8988T (cell line): ENCODE data around the gene IRF2BPL.
"Not testable (repeated sequence)": the region's sequence is repeated elsewhere in the genome, so short reads cannot be mapped to it uniquely, and the experiment has no call there.

ENCODE experiments used
- DNase-seq: peaks from one replicate; pipeline ENCODE4 v3.0.0; 2011

The IRF2BPL gene

DNA sequence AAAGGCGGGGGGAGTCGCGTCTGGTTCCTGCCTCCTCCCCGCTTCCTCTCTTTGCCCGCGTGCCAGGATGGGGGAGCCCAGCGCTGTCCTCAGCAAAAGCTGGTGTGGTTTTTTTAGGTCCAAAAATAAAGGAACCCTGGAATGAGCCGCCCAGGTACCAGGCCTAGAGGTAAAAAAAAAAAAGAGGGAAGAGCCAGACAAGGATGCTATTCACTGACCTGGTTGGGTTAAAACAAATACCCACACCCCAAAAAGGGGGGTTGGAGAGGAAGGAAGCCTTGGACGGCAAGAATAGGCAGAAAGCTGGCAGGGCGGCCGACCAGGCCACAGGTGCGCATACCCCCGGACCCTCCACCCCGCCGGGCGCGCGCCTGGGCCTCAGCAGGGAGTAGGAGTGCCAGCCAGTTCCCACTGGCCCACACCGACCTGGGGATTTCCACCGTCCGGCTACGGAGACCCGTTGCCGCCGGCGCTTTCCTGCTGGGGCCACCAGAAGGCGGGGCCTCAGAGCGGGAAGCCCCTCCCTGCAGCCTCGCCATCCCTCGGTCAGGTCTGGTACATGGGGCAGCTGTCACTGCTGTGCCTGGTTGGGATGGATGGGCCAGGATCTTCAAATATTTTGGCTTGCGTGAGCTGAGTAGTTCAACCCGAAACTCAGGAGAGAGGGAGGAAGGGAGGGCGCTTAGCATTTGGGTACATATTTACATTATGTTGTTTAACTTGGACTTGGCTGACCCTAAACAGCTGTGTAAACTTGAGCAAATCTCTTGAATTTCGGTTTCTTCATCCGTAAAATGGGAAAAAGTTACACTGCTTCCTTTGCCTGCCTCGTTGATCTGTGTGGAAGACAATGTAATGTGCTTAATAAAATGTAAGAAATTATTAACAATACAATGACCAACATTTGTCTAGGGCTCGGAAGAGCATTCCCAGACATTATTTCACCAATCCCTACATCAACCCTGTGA lies 5.4 kb upstream of the IRF2BPL start:
- DNase-seq: peak; percentile 92

DNA sequence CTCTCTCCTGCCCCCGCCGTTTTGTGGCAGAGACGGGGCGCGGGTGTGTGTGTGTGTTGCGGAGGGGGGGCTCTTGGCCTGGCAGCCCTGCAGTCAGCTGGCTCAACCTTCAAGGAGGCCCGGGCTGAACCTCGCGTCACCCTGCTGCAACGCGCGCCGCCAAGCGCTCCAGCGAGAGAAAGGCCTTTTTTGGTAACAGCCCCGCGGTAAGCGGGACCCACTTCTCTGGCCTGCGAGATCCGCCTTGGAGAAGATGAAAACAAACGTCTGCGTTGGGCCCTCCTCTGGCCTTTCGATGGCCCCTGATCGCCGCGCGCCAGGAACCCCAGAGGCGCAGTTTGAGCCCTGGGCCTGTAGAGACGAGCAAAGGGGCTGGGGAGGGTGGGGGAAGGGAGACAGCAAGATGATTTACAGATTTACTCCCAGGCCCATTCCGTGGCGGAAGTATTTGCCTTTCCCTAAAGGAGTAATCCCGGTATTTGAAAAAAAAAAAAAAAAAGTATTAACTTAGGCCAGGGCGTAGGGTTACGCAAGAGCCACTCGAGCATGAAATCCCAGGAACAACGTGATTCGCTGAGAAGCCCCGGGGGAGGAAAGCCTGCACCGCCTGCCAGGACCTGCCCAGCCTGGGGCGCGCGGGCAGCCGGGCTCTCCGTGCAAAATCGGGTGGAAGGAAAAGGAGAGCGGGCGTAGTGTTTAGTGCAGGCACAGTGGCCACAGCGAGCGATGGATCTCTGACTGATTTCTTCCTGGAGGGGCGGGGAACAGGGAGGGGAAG lies 4.5 kb upstream of the IRF2BPL start:
- DNase-seq: peak; percentile 82

DNA sequence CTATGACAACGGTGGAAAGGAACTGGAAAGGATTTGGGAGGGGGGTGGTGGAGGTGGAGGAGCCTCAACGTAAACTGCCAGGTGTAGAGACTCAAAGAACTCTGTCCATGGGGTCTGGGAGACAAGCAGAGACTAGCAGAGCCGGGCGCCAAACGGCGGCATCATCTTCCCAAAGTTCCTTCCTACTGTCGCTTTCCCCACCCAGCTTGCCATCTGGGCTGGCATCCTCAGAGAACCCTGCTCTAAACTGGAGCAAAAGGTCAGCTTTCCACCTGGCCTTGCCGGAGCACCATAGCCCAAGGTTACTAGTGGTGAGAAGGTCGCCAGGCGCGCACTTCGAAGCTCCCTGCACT lies 4.0 kb upstream of the IRF2BPL start:
- DNase-seq: no peak

GRCh38 chr14:77031759-77032490 lies 3.4 kb upstream of the IRF2BPL start:
- DNase-seq: no peak

GRCh38 chr14:77027538-77028383 lies 747 bp downstream of the IRF2BPL start:
- DNase-seq: peak; percentile 85

- DNase-seq: peak; percentile 83
These were observed 1.5 kb downstream of the IRF2BPL start for GRCh38 chr14:77026930-77027537.

DNA sequence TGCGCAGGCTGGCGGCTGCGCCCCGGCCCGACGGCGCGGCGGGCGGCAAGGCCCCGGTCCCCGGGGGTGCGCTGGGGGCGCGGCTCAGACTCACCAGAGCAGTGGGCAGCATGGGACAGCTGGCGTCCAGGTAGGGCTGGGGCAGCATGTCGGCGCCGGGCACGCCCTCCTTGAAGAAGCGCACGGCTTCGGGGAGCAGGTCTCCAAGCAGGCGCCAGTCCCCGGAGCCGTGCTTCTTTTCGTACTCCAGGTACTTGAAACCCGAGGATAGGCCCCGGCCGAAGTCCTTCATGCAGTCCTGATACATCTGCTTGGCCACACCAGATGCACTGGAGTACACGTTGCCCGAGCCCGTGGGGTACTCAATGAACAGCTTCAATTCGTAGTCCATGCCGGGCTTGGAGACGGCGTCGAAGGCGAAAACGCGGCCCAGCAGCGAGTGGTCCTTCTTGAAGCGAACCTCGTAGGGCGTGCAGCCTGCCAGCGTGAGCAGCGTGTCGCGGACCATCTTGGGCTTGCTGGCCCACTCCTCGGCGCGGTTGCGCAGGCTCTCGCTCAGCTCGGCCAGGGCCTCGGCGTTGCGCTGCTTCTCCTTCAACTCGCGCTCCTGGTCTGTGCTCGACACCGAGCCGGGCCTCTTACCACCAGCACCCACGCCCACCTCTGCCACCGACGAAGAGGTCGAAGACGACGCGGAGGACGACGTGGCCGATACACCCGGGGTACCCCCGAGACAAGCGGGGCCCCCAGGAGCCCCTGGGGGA lies 2.2 kb downstream of the IRF2BPL start:
- DNase-seq: no peak

DNA sequence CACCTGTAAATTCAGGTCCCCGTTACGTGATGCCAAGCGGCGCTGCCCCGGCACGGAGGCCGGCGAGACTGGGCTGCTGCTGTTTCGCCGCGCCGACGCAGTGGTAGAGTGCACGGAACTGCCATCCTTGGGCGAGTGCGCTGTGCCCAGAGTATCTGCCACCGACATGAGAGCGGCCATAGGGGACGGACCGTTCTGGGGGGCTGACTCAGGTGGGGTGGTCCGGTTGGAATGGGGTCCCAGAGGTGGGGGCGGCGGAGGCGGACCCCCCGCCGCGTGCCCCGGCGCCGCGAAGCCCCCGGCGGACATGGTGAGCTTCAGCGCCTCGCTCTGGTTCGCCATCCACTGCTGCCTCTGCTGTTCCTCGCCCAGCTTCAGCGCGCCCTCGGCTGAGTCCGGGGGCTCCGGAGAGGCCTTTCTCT lies 2.8 kb downstream of the IRF2BPL start:
- DNase-seq: no peak

GRCh38 chr14:77024171-77024691 lies 4.3 kb downstream of the IRF2BPL start:
- DNase-seq: no peak

DNA sequence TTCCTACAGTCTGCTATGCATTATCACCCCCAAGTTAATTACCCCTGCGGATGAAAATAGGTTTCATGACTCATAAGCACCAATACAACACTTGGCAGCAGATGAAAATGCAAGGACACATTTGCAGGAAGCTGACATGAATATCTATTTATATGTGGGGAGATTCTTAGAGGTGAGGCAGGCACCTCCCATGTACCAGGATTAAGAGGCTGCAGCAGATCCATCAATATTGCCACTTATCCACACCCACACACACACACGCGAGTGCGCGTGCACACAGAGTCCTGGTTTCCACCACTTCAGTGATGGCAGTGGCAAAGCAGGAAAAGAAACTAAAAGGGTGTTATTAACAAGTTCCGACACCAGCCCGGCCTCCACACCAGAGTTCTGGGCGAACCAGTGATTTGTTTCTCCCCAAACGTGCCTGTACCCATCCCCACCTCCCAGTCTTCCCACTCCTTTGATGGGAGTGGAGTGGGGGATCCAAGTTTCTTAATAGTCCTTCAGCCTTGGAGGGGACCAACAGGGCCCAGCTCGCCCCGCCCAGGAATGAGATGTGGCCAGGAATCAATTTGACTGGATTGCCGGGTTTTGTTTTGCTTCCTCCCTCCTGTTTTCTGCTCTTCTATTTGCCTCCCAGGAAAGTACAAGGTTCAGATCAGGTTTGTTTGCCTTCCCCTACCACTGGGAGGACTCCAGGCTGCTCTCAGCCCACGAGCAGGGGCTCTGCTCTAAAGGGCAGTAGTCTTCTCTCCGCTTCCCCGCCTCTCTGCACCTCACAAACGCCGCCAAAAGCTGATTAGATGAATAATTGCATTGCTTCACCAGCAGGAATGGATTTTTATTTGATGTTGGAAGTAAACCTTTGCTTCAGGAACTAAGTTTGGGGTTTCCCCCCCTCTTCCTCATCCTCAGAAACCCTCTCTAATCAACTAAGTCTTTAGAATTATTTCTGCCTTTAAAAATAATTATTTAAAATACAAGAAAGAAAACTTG lies 5.2 kb downstream of the IRF2BPL start:
- no peak for DNase-seq

- no peak for DNase-seq
These were observed 6.2 kb downstream of the IRF2BPL start for GRCh38 chr14:77022236-77022852.

GRCh38 chr14:77021424-77021823 lies 7.1 kb downstream of the IRF2BPL start:
- not testable (repeated sequence) for DNase-seq

DNA sequence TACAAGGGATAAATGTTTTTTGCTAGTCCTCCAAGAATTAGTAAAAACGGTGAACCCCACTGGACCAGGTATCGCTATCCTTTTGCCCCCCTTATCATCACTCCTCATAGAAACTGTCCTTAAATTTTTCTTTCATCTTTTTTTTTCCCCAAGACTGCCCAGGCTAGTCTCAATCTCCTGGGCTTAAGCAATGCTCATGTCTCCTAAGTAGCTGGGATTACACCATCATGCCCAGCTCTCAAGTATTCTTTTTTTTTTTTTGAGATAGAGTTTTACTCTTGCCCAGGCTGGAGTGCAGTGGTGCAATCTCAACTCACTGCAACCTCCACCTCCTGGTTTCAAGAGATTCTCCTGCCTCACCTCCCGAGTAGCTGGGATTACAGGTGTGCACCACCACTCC lies 9.7 kb downstream of the IRF2BPL start:
- DNase-seq: no peak

- DNase-seq: no peak
These were observed 10.8 kb downstream of the IRF2BPL start for GRCh38 chr14:77017666-77018065.

DNA sequence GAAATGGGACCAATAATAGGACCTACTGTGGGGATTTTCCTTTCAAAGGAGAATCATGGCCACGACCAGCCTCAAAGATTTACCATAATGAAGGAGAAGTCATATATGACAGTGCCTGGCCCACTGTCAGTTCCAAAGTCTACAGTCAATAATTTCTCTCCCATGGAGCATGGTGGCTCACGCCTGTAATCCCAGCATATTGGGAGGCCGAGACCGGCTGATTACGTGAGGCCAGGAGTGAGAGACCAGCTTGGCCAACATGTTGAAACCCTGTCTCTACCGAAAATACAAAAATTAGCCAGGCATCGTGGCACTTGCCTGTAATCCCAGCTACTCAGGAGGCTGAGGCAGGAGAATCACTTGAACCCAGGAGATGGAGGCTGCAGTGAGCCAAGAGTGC lies 13.8 kb downstream of the IRF2BPL start:
- no peak for DNase-seq

DNA sequence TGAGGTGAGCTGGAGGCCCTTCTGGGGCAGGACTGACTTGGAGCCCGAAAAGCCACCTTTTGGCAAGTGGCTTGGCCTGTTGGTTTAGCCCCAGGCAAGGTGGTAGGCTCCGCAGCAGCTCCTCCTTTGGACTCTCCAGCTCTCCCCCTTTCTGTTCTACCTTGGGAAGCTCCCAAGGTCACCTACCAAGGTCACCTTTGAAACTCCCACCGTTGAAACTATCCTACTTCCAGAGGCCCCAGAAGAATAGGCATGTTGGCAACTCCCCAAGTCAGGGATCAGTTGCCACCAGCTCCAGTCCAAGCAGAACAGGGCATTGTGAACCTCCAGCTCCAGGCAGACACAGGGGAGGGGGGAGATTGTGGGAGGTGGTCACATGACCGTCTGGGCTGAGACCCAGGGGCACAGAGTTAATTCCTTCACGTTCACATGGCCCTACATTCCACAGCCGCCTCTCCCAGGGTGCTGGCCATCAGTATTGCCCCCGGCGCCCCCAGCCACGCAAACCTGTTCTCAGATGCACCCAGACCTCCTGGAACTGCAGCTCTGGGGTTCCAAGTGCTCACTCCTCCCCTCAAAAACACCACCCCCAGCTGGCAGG lies 14.4 kb downstream of the IRF2BPL start:
- DNase-seq: no peak

DNA sequence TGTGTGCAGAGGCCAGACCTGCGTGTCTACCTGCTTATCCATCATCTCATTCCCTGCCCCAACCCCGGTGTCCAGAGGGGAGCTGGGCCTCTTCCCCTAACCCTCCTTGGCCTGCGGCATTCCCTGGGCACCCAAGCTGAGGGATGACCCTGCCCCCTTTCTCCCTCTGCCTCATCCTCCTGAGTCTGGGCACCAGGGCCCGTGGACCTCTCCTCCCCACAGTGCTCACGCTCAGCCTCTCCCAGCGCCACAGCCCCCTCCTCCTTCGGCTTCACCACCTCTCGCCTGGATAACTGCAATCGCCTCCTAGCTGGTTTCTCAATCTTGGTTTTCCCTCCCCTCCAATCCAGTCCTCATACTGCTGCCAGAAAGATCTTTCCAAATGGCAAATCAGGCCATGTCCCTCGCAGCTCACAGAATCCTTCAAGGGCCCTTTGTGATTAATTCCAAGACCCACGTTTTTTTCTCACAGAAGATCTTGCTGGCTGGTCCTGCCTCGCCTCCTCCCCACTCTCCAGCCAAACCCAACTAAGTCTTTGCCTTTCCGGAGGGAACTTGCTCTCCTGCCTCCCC lies 16.2 kb downstream of the IRF2BPL start:
- DNase-seq: no peak

- no peak for DNase-seq
These were observed 17.3 kb downstream of the IRF2BPL start for GRCh38 chr14:77011245-77011644.
